Fibroblast of lung (primary cell): ENCODE results near the gene CNTNAP3B.
"Not testable (repeated sequence)": the region's sequence is repeated elsewhere in the genome, so short reads cannot be mapped to it uniquely, and the experiment has no call there.

Source experiments
- EZH2 ChIP-seq: IDR thresholded peaks from 2 replicates; pipeline ENCODE4 v1.5.1; 2012; ENCODE audit warnings: low read length, control low read depth, mild to moderate bottlenecking; ENCODE audit errors: missing control alignments
- TF ChIP-seq, protein P1 (sequence below), 2 donors: IDR thresholded peaks in 1 of 2; conservative IDR thresholded peaks in 1 of 2; 1 replicate in 1 of 2; 2 replicates in 1 of 2; pipeline ENCODE4 v1.5.1; 2011 to 2012; ENCODE audit warnings: low read length in 2 of 2, control low read depth in 1 of 2, inconsistent platforms in 1 of 2, low read depth in 1 of 2, mild to moderate bottlenecking in 1 of 2

DNA sequence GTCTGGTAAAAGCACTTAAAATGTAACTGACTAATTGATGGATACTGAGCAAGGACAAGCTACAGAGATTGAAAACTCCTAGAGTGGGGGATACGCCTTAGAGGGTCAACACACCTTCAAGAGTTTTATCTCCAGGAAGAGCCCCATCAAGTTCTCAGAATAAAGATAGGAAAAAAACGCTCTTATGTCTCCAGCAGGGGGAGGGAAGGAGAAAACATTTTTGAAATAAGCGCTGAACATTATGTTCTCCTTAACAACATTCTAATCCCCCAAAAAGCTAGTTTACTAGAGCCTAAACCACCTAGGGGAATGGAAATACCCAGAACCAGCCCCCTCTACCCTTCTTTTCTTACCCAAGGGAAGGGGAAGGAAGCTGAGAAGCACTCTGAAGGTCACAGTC is 187.5 kb downstream of the CNTNAP3B start:
- not testable (repeated sequence) for TF ChIP-seq EZH2
- TF ChIP-seq, protein P1, sequence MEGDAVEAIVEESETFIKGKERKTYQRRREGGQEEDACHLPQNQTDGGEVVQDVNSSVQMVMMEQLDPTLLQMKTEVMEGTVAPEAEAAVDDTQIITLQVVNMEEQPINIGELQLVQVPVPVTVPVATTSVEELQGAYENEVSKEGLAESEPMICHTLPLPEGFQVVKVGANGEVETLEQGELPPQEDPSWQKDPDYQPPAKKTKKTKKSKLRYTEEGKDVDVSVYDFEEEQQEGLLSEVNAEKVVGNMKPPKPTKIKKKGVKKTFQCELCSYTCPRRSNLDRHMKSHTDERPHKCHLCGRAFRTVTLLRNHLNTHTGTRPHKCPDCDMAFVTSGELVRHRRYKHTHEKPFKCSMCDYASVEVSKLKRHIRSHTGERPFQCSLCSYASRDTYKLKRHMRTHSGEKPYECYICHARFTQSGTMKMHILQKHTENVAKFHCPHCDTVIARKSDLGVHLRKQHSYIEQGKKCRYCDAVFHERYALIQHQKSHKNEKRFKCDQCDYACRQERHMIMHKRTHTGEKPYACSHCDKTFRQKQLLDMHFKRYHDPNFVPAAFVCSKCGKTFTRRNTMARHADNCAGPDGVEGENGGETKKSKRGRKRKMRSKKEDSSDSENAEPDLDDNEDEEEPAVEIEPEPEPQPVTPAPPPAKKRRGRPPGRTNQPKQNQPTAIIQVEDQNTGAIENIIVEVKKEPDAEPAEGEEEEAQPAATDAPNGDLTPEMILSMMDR (conservative IDR thresholded peaks at IDR 0.05 in 1 of 2, IDR thresholded peaks at IDR 0.05 in 1 of 2; ENCODE audit: low read depth in 1 of 2, low read length in 2 of 2) = not testable (repeated sequence)
